GM23248 (cell line): ENCODE measurements around the gene TNFRSF8.

Experiments used
- EZH2 ChIP-seq: fragments of 200-600 bp; sonication (generic); IDR thresholded peaks from 2 replicates; pipeline ENCODE4 v1.6.1; 2018; ENCODE audit warnings: antibody characterized with exemption, mild to moderate bottlenecking; ENCODE audit not compliant: insufficient read depth, poor library complexity, severe bottlenecking
- EZH2phosphoT487 ChIP-seq: fragments of 200-600 bp; sonication (generic); IDR thresholded peaks from 2 replicates; pipeline ENCODE4 v1.6.1; 2018; ENCODE audit warnings: antibody characterized with exemption, moderate library complexity, mild to moderate bottlenecking, low read depth; ENCODE audit not compliant: insufficient read depth

DNA sequence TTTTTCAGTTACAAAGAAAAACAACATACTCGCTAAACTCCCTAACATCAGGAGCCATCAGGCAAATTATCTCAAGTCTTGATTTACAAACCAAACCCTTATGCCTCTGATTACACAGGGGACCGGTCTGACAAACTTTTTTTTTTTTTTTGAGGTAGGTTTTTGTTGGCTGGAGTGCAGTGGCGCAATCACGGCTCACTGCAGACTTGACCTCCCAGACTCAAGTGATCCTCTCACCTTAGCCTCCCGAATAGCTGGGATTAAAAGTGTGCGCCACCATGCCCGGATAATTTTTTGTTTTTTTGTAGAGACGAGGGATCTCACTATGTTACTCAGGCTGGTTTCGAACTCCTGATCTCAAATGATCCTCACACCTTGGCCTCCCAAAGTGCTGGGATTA, 47.6 kb upstream of the TNFRSF8 start:
- no peak for TF ChIP-seq EZH2phosphoT487
- TF ChIP-seq EZH2 = no peak
